TTC549 (cell line): ENCODE measurements around the gene IPO7.
"Not testable (repeated sequence)": the region's sequence is repeated elsewhere in the genome, so short reads cannot be mapped to it uniquely, and the experiment has no call there.

Experiments used
- FAIRE-seq: peaks from 2 replicates; lab custom pipeline; 2012; peaks lifted over from hg19 to GRCh38; lab: Jason Lieb, UNC

The IPO7 gene

GRCh38 chr11:9384535-9385326 lies at the start of gene IPO7:
IPO7 (plus strand) TSS chr11:9384652; CDS start chr11:9384764, 112 bp downstream.
- peak; percentile 71 for FAIRE-seq

GRCh38 chr11:9341638-9342178 lies 42.7 kb upstream of the IPO7 start:
- FAIRE-seq = no peak

- no peak for FAIRE-seq
Observed at GRCh38 chr11:9344061-9344680, 40.3 kb upstream of the IPO7 start.

- FAIRE-seq = no peak
Observed at GRCh38 chr11:9347100-9347499, 37.4 kb upstream of the IPO7 start.

- FAIRE-seq = not testable (repeated sequence)
Observed at GRCh38 chr11:9347779-9348178, 36.7 kb upstream of the IPO7 start.

- no peak for FAIRE-seq
Observed at GRCh38 chr11:9351321-9351881, 33.1 kb upstream of the IPO7 start.

GRCh38 chr11:9357041-9357440 lies 27.4 kb upstream of the IPO7 start:
- FAIRE-seq = no peak

- FAIRE-seq = not testable (repeated sequence)
Observed at GRCh38 chr11:9360862-9361622, 23.4 kb upstream of the IPO7 start.

GRCh38 chr11:9362393-9362863 lies 22.0 kb upstream of the IPO7 start:
- no peak for FAIRE-seq

GRCh38 chr11:9363954-9364912 lies 20.2 kb upstream of the IPO7 start:
- FAIRE-seq = peak; percentile 7

- FAIRE-seq = no peak
Observed at GRCh38 chr11:9367551-9367950, 16.9 kb upstream of the IPO7 start.

GRCh38 chr11:9377036-9377435 lies 7.4 kb upstream of the IPO7 start:
- no peak for FAIRE-seq

- FAIRE-seq = no peak
Observed at GRCh38 chr11:9379041-9379440, 5.4 kb upstream of the IPO7 start.

GRCh38 chr11:9380773-9381172 lies 3.7 kb upstream of the IPO7 start:
- no peak for FAIRE-seq

- no peak for FAIRE-seq
Observed at GRCh38 chr11:9385327-9385899, 961 bp downstream of the IPO7 start.

GRCh38 chr11:9386086-9386485 lies 1.6 kb downstream of the IPO7 start:
- no peak for FAIRE-seq

GRCh38 chr11:9386901-9387300 lies 2.4 kb downstream of the IPO7 start:
- FAIRE-seq = no peak

- no peak for FAIRE-seq
Observed at GRCh38 chr11:9396310-9396709, 11.9 kb downstream of the IPO7 start.

- FAIRE-seq = no peak
Observed at GRCh38 chr11:9396752-9397151, 12.3 kb downstream of the IPO7 start.

GRCh38 chr11:9397746-9398680 lies 13.6 kb downstream of the IPO7 start:
- no peak for FAIRE-seq
